CD14-positive monocyte (primary cell): ENCODE data around the gene MCTS1. TPM values are rescaled to one million over a fixed set of nuclear protein-coding genes. Genes with fewer than 3 reads are reported as not detected.

Experiments used
- DNase-seq, 3 donors: peaks; one replicate each; pipeline ENCODE4 v3.0.0-alpha.2; 2011 to 2022
- H2AFZ ChIP-seq: 2 replicates; pipeline ENCODE4 v1.6.0; 2012; ENCODE audit warnings: mild to moderate bottlenecking, low read depth, low read length, inconsistent platforms; ENCODE audit not compliant: insufficient read depth, poor library complexity, severe bottlenecking
- H3K27ac ChIP-seq, 2 donors: 1 replicate in 1 of 2; 2 replicates in 1 of 2; pipeline ENCODE4 v1.5.1; 2012 to 2013; ENCODE audit warnings: low read length in 2 of 2, control low read depth in 1 of 2, inconsistent platforms in 1 of 2, low read depth in 1 of 2, mild to moderate bottlenecking in 1 of 2
- H3K27me3 ChIP-seq, 2 donors: one replicate each; pipeline versions ENCODE4 v1.6.0 to v1.6.1; 2011 to 2013; ENCODE audit warnings: low read length in 2 of 2; ENCODE audit not compliant: control insufficient read depth in 2 of 2, insufficient read depth in 2 of 2
- H3K36me3 ChIP-seq, 2 donors: replicated peaks in 1 of 2; 1 replicate in 1 of 2; 2 replicates in 1 of 2; pipeline versions ENCODE4 v1.5.1 to v1.6.1; 2012 to 2013; ENCODE audit warnings: low read length in 2 of 2, control low read depth in 1 of 2, inconsistent platforms in 1 of 2, mild to moderate bottlenecking in 1 of 2; ENCODE audit not compliant: insufficient read depth in 2 of 2, control insufficient read depth in 1 of 2
- H3K4me1 ChIP-seq, 2 donors: 1 replicate in 1 of 2; 2 replicates in 1 of 2; pipeline versions ENCODE4 v1.5.1 to v1.6.1; 2012 to 2013; ENCODE audit warnings: low read length in 2 of 2, control low read depth in 1 of 2, inconsistent platforms in 1 of 2, mild to moderate bottlenecking in 1 of 2, moderate library complexity in 1 of 2; ENCODE audit not compliant: insufficient read depth in 2 of 2, control insufficient read depth in 1 of 2
- H3K4me2 ChIP-seq: replicated peaks from 2 replicates; pipeline ENCODE3; 2012; ENCODE audit warnings: low read length, moderate library complexity, mild to moderate bottlenecking; ENCODE audit not compliant: poor library complexity, severe bottlenecking; ENCODE audit errors: extremely low read depth
- H3K4me3 ChIP-seq, 3 experiments: fragments of 200-600 bp in 1 of 3; sonication (generic) in 1 of 3; replicated peaks in 1 of 3; 1 replicate in 2 of 3; 2 replicates in 1 of 3; pipeline ENCODE4 v1.5.1; 2011 to 2013; ENCODE audit warnings: low read length in 3 of 3, mild to moderate bottlenecking in 3 of 3, control low read depth in 2 of 3, low read depth in 2 of 3, inconsistent platforms in 1 of 3, moderate library complexity in 1 of 3
- H3K79me2 ChIP-seq: 2 replicates; pipeline ENCODE4 v1.6.0; 2012; ENCODE audit warnings: mild to moderate bottlenecking, control low read depth, inconsistent platforms, low read length, moderate library complexity; ENCODE audit not compliant: insufficient read depth
- H3K9ac ChIP-seq: 2 replicates; pipeline ENCODE4 v1.6.0; 2017; ENCODE audit warnings: low read length, mild to moderate bottlenecking; ENCODE audit not compliant: insufficient read depth, poor library complexity, severe bottlenecking
- H3K9me3 ChIP-seq, 2 donors: replicated peaks in 1 of 2; 1 replicate in 1 of 2; 2 replicates in 1 of 2; pipeline versions ENCODE4 v1.5.1 to v1.6.1; 2012 to 2013; ENCODE audit warnings: low read length in 2 of 2, control low read depth in 1 of 2; ENCODE audit not compliant: control insufficient read depth in 1 of 2, insufficient read depth in 1 of 2
- H4K20me1 ChIP-seq: 2 replicates; pipeline ENCODE4 v1.6.0; 2012; ENCODE audit warnings: mild to moderate bottlenecking, low read length, control low read depth, moderate library complexity; ENCODE audit not compliant: insufficient read depth
- H3K27ac Mint-ChIP-seq, 7 donors: one replicate each; pipeline ENCODE4 v1.8.0; 2020; ENCODE audit warnings: mild to moderate bottlenecking in 7 of 7, mixed read lengths in 7 of 7, moderate library complexity in 6 of 7, inconsistent platforms in 2 of 7
- H3K27me3 Mint-ChIP-seq, 3 donors: one replicate each; pipeline ENCODE4 v1.8.0; 2021 to 2022; ENCODE audit warnings: low read depth in 3 of 3, mild to moderate bottlenecking in 3 of 3, mixed read lengths in 3 of 3, moderate library complexity in 3 of 3, inconsistent platforms in 1 of 3
- H3K36me3 Mint-ChIP-seq, 2 donors: one replicate each; pipeline ENCODE4 v1.8.0; 2020; ENCODE audit warnings: mixed read lengths in 2 of 2, inconsistent platforms in 1 of 2, mild to moderate bottlenecking in 1 of 2
- H3K4me1 Mint-ChIP-seq: one replicate; pipeline ENCODE4 v1.8.0; 2020; ENCODE audit warnings: mild to moderate bottlenecking, mixed read lengths
- H3K4me3 Mint-ChIP-seq, 2 donors: one replicate each; pipeline ENCODE4 v1.8.0; 2020; ENCODE audit warnings: mild to moderate bottlenecking in 2 of 2, mixed read lengths in 2 of 2, moderate library complexity in 1 of 2
- H3K9me3 Mint-ChIP-seq, 7 donors: one replicate each; pipeline ENCODE4 v1.8.0; 2020 to 2022; ENCODE audit warnings: mixed read lengths in 7 of 7, mild to moderate bottlenecking in 6 of 7, moderate library complexity in 6 of 7, inconsistent platforms in 2 of 7
- CTCF ChIP-seq: fragments of 200-600 bp; IDR thresholded peaks from one replicate; pipeline ENCODE4 v1.8.0; 2022; ENCODE audit warnings: antibody characterized with exemption, mild to moderate bottlenecking
- WGBS: methylation state at CpG from one replicate; pipeline ENCODE4 v1.1.5; 2013; ENCODE audit warnings: missing lambda C conversion rate; ENCODE audit not compliant: insufficient coverage; 5-methylcytosine and 5-hydroxymethylcytosine counted together
- intact Hi-C, 2 donors: fragments of 100-400 bp; cut with micrococcal nuclease; formaldehyde crosslinking; loops; one replicate each; pipeline versions ENCODE4 v1.15.0 to v1.15.1; 2023
- polyA plus RNA-seq, 3 donors: library from polyadenylated mRNA; depleted of rRNA in 1 of 3; unstranded in 2 of 3; stranded (reverse) in 1 of 3; fragments of 300-500 nt in 2 of 3; fragments of >200 nt in 1 of 3; fragmentation: Illumina TruSeq in 2 of 3; gene quantifications; 1 replicate in 2 of 3; 2 replicates in 1 of 3; pipeline ENCODE4 v1.2.3, GENCODE V29; 2012 to 2021

Gene MCTS1
- polyA plus RNA-seq, 3 donors, result 25.0 to 85.1 (median 74.6) TPM

- no peaks in the 10 kb centered on the region for H3K27me3 ChIP-seq
- H3K9me3 ChIP-seq, result no peaks in the 10 kb centered on the region
- no peak overlapping the region for H3K4me2 ChIP-seq
- Mint-ChIP-seq H3K27ac (no peak overlapping the region), H3K27me3 (no peaks in the 10 kb centered on the region), H3K4me3 (no peak overlapping the region), H3K36me3 (no peaks in the 10 kb centered on the region), H3K4me1 (no peaks in the 10 kb centered on the region), H3K9me3 (no peaks in the 10 kb centered on the region)
- intact Hi-C loops, result no loop called here
- no peak for TF ChIP-seq CTCF
- H3K27ac ChIP-seq, result no peak overlapping the region
- no peak overlapping the region for H3K9ac ChIP-seq
- WGBS, result no CpG with 5 or more reads among the region's 3 CpGs
- no peaks in the 10 kb centered on the region for H3K79me2 ChIP-seq
- no peak overlapping the region for H2AFZ ChIP-seq
- H3K4me1 ChIP-seq, result no peaks in the 10 kb centered on the region
- H3K36me3 ChIP-seq, result no peaks in the 10 kb centered on the region
- no peak overlapping the region for H3K4me3 ChIP-seq
- H4K20me1 ChIP-seq, result no peaks in the 10 kb centered on the region
- DNase-seq, result no peak
Measured at GRCh38 chrX:120653000-120653399, 49.1 kb downstream of the MCTS1 start.

GRCh38 chrX:120660637-120661036 lies 56.7 kb downstream of the MCTS1 start:
- H3K9ac ChIP-seq, result no peak overlapping the region
- DNase-seq, result no peak
- no peaks in the 10 kb centered on the region for H3K9me3 Mint-ChIP-seq
- no peaks in the 10 kb centered on the region for H3K4me1 ChIP-seq
- intact Hi-C loops, result loop anchor here in 1 of 2 donors (10.0 kb wide), 1 partner anchor 166 kb away; no protein-coding TSS in a partner anchor
- H3K27ac Mint-ChIP-seq, result no peak overlapping the region
- no peaks in the 10 kb centered on the region for H3K27me3 ChIP-seq
- WGBS, result 83% methylated on average over 1 of the region's 6 CpGs
- no peaks in the 10 kb centered on the region for H3K36me3 ChIP-seq
- no peaks in the 10 kb centered on the region for H3K79me2 ChIP-seq
- H2AFZ ChIP-seq, result no peak overlapping the region
- TF ChIP-seq CTCF, result no peak
- no peaks in the 10 kb centered on the region for H3K9me3 ChIP-seq
- H3K4me3 Mint-ChIP-seq, result no peak overlapping the region
- no peaks in the 10 kb centered on the region for H3K36me3 Mint-ChIP-seq
- no peaks in the 10 kb centered on the region for H4K20me1 ChIP-seq
- no peak overlapping the region for H3K4me2 ChIP-seq
- peaks cover 0 to 4% (median 0%) of the 10 kb centered on the region in 3 donors for H3K27me3 Mint-ChIP-seq
- H3K4me1 Mint-ChIP-seq, result peaks cover 1% of the 10 kb centered on the region
- H3K4me3 ChIP-seq, result no peak overlapping the region
- H3K27ac ChIP-seq, result no peak overlapping the region

Other genes with a start within 250 kb of the MCTS1 start
- under 1 TPM in 1 of 3 donors, not detected in 2; 0.01 TPM for gene ATP1B4, start 242.0 kb upstream of the MCTS1 start, polyA plus RNA-seq
- 100 to 1,000 TPM in 2 of 3 donors, 10 to 100 TPM in 1; 75.8 to 381 (median 330) TPM for gene LAMP2, start 134.8 kb upstream of the MCTS1 start, polyA plus RNA-seq
- 10 to 100 TPM; 13.3 to 16.9 (median 15.6) TPM for gene CUL4B, start 43.1 kb upstream of the MCTS1 start, polyA plus RNA-seq
- 10 to 100 TPM in 2 of 3 donors, 1 to 10 TPM in 1; 8.3 to 44.3 (median 42.1) TPM for gene C1GALT1C1, start 26.0 kb downstream of the MCTS1 start, polyA plus RNA-seq